KOPT-K1 (cell line): ENCODE measurements around the gene KCNQ1.

Experiments used
- H3K27ac ChIP-seq: fragments of 200-600 bp; sonication (generic); 2 replicates; pipeline ENCODE4 v1.5.1; 2016; ENCODE audit warnings: antibody characterized with exemption, mild to moderate bottlenecking, low read depth, low read length; ENCODE audit not compliant: poor library complexity, severe bottlenecking
- H3K36me3 ChIP-seq: fragments of 200-600 bp; sonication (generic); 2 replicates; pipeline ENCODE4 v1.5.1; 2017; ENCODE audit warnings: antibody characterized with exemption, mild to moderate bottlenecking, low read length, moderate library complexity; ENCODE audit not compliant: insufficient read depth
- H3K9me3 ChIP-seq: fragments of 200-600 bp; sonication (generic); 2 replicates; pipeline ENCODE4 v1.5.1; 2017; ENCODE audit warnings: antibody characterized with exemption, low read length, mild to moderate bottlenecking; ENCODE audit not compliant: insufficient read depth, poor library complexity, severe bottlenecking

Gene KCNQ1

GRCh38 chr11:2465202-2466068 is 20.6 kb downstream of the KCNQ1 start:
- Histone ChIP-seq H3K9me3 (no peaks in the 10 kb centered on the region), H3K27ac (no peak overlapping the region), H3K36me3 (no peaks in the 10 kb centered on the region)

DNA sequence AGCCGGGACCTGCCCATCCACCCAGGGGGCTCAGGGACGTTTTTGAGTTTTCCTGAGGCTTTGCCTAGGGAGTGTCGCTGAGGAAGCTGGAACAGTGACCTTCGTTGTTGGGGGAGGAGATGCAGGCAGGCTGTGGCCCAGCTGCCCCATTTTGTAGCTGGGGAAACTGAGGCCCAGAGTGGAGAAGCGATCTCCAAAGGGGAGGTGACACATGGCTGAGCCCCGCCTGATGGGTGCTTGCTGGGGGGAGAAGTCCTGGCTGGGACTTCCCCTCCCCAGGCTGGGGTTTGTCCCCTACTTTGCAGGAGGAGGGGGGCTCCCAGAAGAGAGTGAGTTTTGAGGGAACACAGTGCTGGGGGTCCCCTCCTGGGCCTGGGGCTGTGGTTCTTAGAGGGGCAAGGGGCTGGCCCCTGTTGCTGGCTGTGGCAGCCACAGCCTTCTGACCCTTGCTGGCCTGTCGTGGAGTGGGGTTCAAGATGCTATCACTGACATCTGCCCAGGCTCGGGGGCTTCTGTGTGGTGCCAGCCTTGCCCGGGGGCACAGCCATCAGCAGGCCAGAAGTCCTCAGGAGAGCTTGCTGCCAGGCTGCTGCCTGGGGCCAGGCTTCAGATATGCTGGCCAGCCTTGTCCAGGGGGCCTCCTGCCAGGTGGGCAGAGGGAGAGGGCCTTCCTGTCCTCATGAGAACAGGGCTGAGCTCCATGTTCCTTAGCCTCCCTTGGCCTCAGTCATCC is 21.4 kb downstream of the KCNQ1 start:
- Histone ChIP-seq H3K9me3 (no peaks in the 10 kb centered on the region), H3K36me3 (no peaks in the 10 kb centered on the region), H3K27ac (no peak overlapping the region)

DNA sequence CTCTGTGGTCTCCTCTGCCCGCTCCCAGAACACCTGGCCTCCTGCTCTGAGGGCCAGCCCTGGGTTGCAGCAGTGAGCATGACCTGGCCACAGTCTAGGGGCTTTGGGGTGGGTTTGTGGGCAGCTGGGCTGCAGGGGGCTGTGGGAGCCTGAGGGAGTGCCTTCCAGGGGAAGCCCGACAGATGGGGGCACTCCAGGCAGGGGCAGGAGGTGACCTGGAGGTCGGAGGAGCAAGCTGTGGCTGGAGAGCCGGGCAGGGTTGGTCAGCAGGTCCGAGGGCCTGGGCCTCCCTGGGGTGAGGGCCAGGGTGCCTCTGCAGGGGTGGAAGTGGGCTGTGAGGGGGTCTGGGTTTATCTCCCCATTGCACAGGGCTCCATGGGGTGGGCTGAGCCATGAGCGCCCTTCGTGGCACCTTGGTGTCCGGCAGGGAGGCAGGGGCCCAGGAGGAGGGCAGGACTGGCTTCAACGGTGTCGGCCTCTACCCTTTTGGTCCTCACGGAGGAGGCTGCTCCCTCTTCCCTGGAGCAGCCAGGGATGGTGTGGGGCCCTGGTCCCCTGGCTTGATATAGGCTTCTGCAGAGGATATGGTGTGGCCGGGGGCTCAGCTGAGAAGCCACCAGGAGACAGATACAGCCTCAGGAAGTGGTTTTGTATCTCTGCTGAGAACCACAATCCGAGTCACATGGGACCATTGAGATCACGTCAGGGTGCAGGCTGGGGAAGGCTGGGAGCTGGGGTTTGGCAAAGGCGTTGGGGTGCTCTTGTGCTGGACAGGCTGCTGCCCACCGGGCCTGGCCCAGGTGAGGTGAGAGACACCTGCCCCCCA is 22.3 kb downstream of the KCNQ1 start:
- H3K27ac ChIP-seq, result no peak overlapping the region

GRCh38 chr11:2467695-2468055 is 22.9 kb downstream of the KCNQ1 start:
- Histone ChIP-seq H3K27ac (no peak overlapping the region), H3K36me3 (no peaks in the 10 kb centered on the region), H3K9me3 (no peaks in the 10 kb centered on the region)

More for the DNA sequence above, 22.3 kb downstream of the KCNQ1 start:
- no peaks in the 10 kb centered on the region for H3K9me3 ChIP-seq
- no peaks in the 10 kb centered on the region for H3K36me3 ChIP-seq

- H3K9me3 ChIP-seq, result no peaks in the 10 kb centered on the region
- H3K27ac ChIP-seq, result no peak overlapping the region
- no peaks in the 10 kb centered on the region for H3K36me3 ChIP-seq
Measured at GRCh38 chr11:2468363-2469235, 23.8 kb downstream of the KCNQ1 start.

GRCh38 chr11:2470495-2470894 is 25.7 kb downstream of the KCNQ1 start:
- Histone ChIP-seq H3K9me3 (no peaks in the 10 kb centered on the region), H3K27ac (no peak overlapping the region), H3K36me3 (no peaks in the 10 kb centered on the region)

GRCh38 chr11:2471048-2471803 is 26.4 kb downstream of the KCNQ1 start:
- Histone ChIP-seq H3K9me3 (no peaks in the 10 kb centered on the region), H3K27ac (no peak overlapping the region), H3K36me3 (no peaks in the 10 kb centered on the region)

DNA sequence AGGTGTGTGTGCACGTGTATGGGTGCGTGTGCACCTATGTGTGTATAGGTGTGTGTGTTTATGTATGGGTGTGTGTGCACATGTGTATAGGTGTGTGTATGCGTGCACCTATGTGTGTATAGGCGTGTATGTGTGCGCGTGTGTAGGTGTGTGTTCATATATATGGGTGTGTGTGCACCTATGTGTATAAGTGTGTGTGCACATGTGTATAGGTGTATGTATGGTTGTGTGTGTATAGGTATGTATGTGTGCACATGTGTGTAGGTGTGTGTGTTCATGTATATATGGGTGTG is 26.9 kb downstream of the KCNQ1 start:
- H3K27ac ChIP-seq, result no peak overlapping the region
- no peaks in the 10 kb centered on the region for H3K9me3 ChIP-seq
- no peaks in the 10 kb centered on the region for H3K36me3 ChIP-seq

- no peaks in the 10 kb centered on the region for H3K9me3 ChIP-seq
- no peak overlapping the region for H3K27ac ChIP-seq
- no peaks in the 10 kb centered on the region for H3K36me3 ChIP-seq
Measured at GRCh38 chr11:2472428-2473186, 27.8 kb downstream of the KCNQ1 start.

DNA sequence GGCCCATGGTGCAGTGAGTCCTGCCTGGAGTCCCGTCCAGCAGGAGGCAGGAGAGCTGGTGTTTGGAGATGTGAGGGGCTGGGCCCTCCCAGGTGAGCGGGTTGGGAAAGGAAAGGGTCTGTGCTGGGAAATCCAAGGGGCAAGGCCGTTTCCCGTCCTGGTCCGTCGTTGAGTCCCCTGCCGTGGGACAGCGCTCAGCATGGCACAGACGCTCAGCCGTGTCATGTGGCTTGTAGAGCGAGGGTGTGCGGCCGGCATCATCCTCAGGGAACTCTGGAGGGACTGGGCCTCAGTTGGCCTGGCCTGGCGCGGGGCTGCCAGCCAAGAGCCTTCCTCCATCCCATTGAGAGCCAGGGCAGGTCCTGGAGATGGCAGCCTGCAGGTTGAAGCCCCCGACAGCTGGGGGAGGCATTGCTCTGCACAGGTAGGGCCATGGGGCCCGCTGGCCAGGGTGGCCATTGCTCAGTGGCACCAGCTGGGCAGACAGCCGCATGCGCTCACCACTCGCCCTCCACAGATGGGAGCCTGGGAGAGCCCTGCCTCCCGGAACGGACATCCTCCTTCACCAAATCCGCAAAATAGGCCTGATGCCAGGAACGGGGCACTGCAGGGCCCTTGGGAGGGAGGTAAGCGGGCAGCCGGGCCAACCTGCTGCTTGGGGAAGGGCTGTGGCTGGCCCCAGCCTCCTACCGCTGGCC is 28.7 kb downstream of the KCNQ1 start:
- Histone ChIP-seq H3K27ac (no peak overlapping the region), H3K9me3 (peaks cover 6% of the 10 kb centered on the region), H3K36me3 (no peaks in the 10 kb centered on the region)

DNA sequence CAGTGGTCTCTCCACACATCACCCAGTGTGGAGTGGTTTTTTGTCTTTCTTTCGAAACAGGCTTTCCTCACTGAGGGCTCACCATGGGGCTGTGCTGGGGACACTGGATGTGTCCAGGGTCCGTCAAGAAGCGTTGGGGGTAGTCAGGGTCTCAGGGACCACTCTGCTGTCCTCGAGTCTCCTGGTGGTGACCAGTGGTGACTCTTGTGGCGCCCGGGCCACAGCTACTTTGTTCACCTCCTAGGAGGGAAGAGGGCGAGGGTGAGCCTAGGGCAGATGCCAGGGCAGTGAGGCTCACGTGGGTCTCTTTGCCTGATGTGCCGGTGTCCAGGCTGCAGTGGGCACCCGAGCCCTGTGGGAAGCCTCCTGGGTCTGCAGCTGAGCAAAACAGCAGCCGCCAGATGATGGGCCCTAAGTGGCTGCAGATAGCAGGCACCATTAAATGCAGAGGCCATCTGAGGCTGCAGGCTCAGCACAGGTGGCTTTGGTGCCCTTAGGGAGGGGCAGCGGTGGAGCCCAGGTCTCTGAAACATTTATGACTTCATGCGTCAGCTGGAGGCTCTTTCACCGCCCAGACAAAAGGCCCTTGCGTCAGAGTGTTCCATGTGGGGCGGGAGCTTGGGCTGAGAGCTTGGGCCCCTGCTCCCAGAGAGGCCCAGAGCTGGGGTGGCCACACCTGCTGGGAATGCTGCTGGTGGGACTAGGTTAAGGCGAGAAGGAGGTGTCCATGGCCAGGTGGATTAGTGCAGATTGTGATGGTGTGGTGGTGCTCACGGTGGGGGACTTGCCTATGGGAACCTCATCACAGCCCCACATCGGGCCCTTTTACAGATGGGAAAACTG is 29.5 kb downstream of the KCNQ1 start:
- no peaks in the 10 kb centered on the region for H3K36me3 ChIP-seq
- peaks cover 14% of the 10 kb centered on the region for H3K9me3 ChIP-seq
- no peak overlapping the region for H3K27ac ChIP-seq

GRCh38 chr11:2475136-2475918 is 30.5 kb downstream of the KCNQ1 start:
- H3K27ac ChIP-seq, result no peak overlapping the region

More at GRCh38 chr11:2475136-2475918, 30.5 kb downstream of the KCNQ1 start:
- no peaks in the 10 kb centered on the region for H3K36me3 ChIP-seq
- H3K9me3 ChIP-seq, result peaks cover 23% of the 10 kb centered on the region
